Spleen (tissue), 11 donors: Measurements from ENCODE around the gene WAPL. TPM values are rescaled to one million over a fixed set of nuclear protein-coding genes. Genes with fewer than 3 reads are reported as not detected.

Experiments used
- DNase-seq: peaks from one replicate; pipeline ENCODE4 v3.0.0-alpha.2; 2020
- H3K27ac ChIP-seq, 8 donors: fragments of 200-600 bp; sonication (generic) in 7 of 8; 1 replicate in 4 of 8; 2 replicates in 4 of 8; pipeline versions ENCODE4 v1.5.0 to v1.8.0; 2016 to 2021; ENCODE audit warnings: inconsistent platforms in 4 of 8, mild to moderate bottlenecking in 4 of 8, moderate library complexity in 1 of 8
- H3K27me3 ChIP-seq, 7 donors: fragments of 200-600 bp; sonication (generic) in 6 of 7; replicated peaks in 1 of 7; 1 replicate in 4 of 7; 2 replicates in 3 of 7; pipeline versions ENCODE4 v1.5.0 to v1.8.0; 2016 to 2021; ENCODE audit warnings: inconsistent platforms in 3 of 7, mild to moderate bottlenecking in 1 of 7
- H3K36me3 ChIP-seq, 6 donors: fragments of 200-600 bp; sonication (generic) in 5 of 6; 1 replicate in 4 of 6; 2 replicates in 2 of 6; pipeline versions ENCODE4 v1.5.0 to v1.8.0; 2016 to 2021; ENCODE audit warnings: inconsistent platforms in 2 of 6
- H3K4me1 ChIP-seq, 6 donors: fragments of 200-600 bp; sonication (generic) in 5 of 6; 1 replicate in 3 of 6; 2 replicates in 3 of 6; pipeline versions ENCODE4 v1.5.0 to v1.8.0; 2016 to 2021; ENCODE audit warnings: inconsistent platforms in 3 of 6
- H3K4me3 ChIP-seq, 8 donors: fragments of 200-600 bp; sonication (generic) in 7 of 8; 1 replicate in 4 of 8; 2 replicates in 4 of 8; pipeline versions ENCODE4 v1.5.0 to v1.8.0; 2016 to 2021; ENCODE audit warnings: inconsistent platforms in 4 of 8, mild to moderate bottlenecking in 4 of 8, moderate library complexity in 2 of 8
- H3K9me3 ChIP-seq, 8 donors: fragments of 200-600 bp; sonication (generic) in 7 of 8; 1 replicate in 4 of 8; 2 replicates in 4 of 8; pipeline versions ENCODE4 v1.5.0 to v1.8.0; 2016 to 2021; ENCODE audit warnings: inconsistent platforms in 4 of 8
- POLR2A ChIP-seq, 3 donors: fragments of 450-650 bp; IDR thresholded peaks; one replicate each; pipeline ENCODE4 v1.5.1; 2017; ENCODE audit warnings: antibody characterized with exemption in 3 of 3, mild to moderate bottlenecking in 1 of 3
- POLR2AphosphoS5 ChIP-seq, 3 donors: sonication (generic); formaldehyde crosslinking; IDR thresholded peaks; one replicate each; pipeline ENCODE4 v1.5.1; 2017; ENCODE audit warnings: antibody characterized with exemption in 3 of 3
- WGBS, 5 donors: extraction: QIAGEN DNeasy Blood & Tissue Kit in 3 of 5; methylation state at CpG; one replicate each; pipeline versions ENCODE4 v1.1.5 to v1.1.7; 2013 to 2018; 5-methylcytosine and 5-hydroxymethylcytosine counted together
- intact Hi-C: fragments of 100-400 bp; cut with DNase I; formaldehyde crosslinking; loops from one replicate; pipeline ENCODE4 v1.15.0; 2023; ENCODE audit warnings: low total_unique reads
- polyA plus RNA-seq, 3 donors: library from polyadenylated mRNA; stranded (reverse); fragments of 200-250 nt; gene quantifications; one replicate each; pipeline ENCODE4 v1.2.1, GENCODE V29; 2013
- small RNA-seq, 4 donors: library from RNA; depleted of rRNA; stranded (forward); fragments of <200 nt; gene quantifications; one replicate each; pipeline ENCODE3, GENCODE V24; 2016
- total RNA-seq, 7 donors: library from RNA; depleted of rRNA in 3 of 7; stranded (reverse); fragments of >200 nt in 3 of 7; fragmentation: NEBNext Ultra II Directional in 4 of 7; extraction: Animal tissue kit (Norgen Biotek cat#: 25700) in 4 of 7; gene quantifications; one replicate each; pipeline versions ENCODE4 v1.1.0 to v1.2.1, GENCODE V29; 2016 to 2021
- TF ChIP-seq, protein P1 (sequence below), 11 experiments: fragments of 200-600 bp in 7 of 11; fragments of 450-650 bp in 4 of 11; sonication (generic) in 4 of 11; IDR thresholded peaks in 8 of 11; conservative IDR thresholded peaks in 3 of 11; 1 replicate in 7 of 11; 2 replicates in 4 of 11; pipeline versions ENCODE4 v1.4.0 to v1.8.0; 2016 to 2021; ENCODE audit warnings: antibody characterized with exemption in 11 of 11, inconsistent platforms in 4 of 11, mild to moderate bottlenecking in 1 of 11
- donor health status: healthy with polysubstance abuse.
- donor health status: DM: no; HTN: no; CAD: no; lungs with moderate emphysema.
- donor health status: DM: no; HTN: no; CAD: no.
- donor health status: Bipolar disorder and iron deficiency.
- donor health status: healthy.
- donor health status: DM: no; HTN: no; CAD: no.
- donor health status: DM: yes; HTN: yes; CAD: no.

WAPL gene
- total and polyA plus RNA-seq, 10 donors, result 13.6 to 59.1 (median 43.0) TPM

DNA sequence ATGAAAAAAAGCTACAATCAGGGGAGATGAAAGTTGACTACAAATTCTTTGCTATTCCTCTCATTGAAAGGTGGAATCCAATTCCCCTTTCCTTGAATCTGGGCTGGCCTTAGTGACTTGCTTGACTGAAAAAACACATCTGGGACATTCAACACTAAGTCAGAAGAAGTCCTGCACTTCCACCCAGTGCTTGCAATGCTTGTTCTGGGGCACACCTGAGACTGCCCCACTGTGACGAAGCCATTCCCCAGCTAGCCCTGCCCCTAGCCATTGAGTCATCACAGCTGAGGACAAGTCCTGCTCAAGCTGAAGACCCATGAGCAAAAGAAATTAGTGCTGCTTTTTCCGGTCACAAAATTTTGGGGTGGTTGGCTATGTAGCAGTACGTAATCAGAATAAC lies 135.8 kb downstream of the WAPL start:
- DNase-seq, result no peak
- TF ChIP-seq POLR2AphosphoS5 (IDR thresholded peaks at IDR 0.05) (no peak), POLR2A (IDR thresholded peaks at IDR 0.05) (no peak)
- TF ChIP-seq, protein P1, sequence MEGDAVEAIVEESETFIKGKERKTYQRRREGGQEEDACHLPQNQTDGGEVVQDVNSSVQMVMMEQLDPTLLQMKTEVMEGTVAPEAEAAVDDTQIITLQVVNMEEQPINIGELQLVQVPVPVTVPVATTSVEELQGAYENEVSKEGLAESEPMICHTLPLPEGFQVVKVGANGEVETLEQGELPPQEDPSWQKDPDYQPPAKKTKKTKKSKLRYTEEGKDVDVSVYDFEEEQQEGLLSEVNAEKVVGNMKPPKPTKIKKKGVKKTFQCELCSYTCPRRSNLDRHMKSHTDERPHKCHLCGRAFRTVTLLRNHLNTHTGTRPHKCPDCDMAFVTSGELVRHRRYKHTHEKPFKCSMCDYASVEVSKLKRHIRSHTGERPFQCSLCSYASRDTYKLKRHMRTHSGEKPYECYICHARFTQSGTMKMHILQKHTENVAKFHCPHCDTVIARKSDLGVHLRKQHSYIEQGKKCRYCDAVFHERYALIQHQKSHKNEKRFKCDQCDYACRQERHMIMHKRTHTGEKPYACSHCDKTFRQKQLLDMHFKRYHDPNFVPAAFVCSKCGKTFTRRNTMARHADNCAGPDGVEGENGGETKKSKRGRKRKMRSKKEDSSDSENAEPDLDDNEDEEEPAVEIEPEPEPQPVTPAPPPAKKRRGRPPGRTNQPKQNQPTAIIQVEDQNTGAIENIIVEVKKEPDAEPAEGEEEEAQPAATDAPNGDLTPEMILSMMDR (IDR thresholded peaks at IDR 0.05 in 8 of 11, conservative IDR thresholded peaks at IDR 0.05 in 3 of 11), result no peak
- Histone ChIP-seq H3K4me3 (no peak overlapping the region), H3K27ac (no peak overlapping the region), H3K4me1 (peaks cover 0 to 12% (median 8%) of the 10 kb centered on the region in 6 donors), H3K27me3 (peaks cover 0 to 82% (median 34%) of the 10 kb centered on the region in 7 donors), H3K36me3 (no peaks in the 10 kb centered on the region), H3K9me3 (no peaks in the 10 kb centered on the region)
- WGBS, 5 donors, result 80 to 96% (median 91%) methylated on average over 3 of the region's 3 CpGs
- intact Hi-C loops, result no loop called here

Small RNA genes within 50 kb of the gene (small RNA-seq; reads per million reads assigned to genes)
- 0 reads per million in 4 donors for gene RNU6-780P

Other genes with a start within 250 kb of the WAPL start
- gene GRID1, start 155.0 kb downstream of the WAPL start, total RNA-seq, result under 1 TPM in 4 of 7 donors, not detected in 3; 0.10 to 0.42 (median 0.17) TPM
- gene GRID1, start 155.0 kb downstream of the WAPL start, polyA plus RNA-seq, result under 1 TPM in 2 of 3 donors, not detected in 1; 0.06 to 0.18 TPM
- not detected for gene OPN4, start 132.8 kb upstream of the WAPL start, total RNA-seq
- not detected for gene OPN4, start 132.8 kb upstream of the WAPL start, polyA plus RNA-seq
- gene LDB3, start 146.7 kb upstream of the WAPL start, total RNA-seq, result under 1 TPM in 5 of 7 donors, not detected in 2; 0.14 to 0.63 (median 0.43) TPM
- gene LDB3, start 146.7 kb upstream of the WAPL start, polyA plus RNA-seq, result 1 to 10 TPM in 1 of 3 donors, under 1 TPM in 2; 0.23 to 1.2 (median 0.30) TPM
- 10 to 100 TPM in 5 of 7 donors, 1 to 10 TPM in 2; 8.3 to 17.9 (median 12.4) TPM for gene BMPR1A, start 234.8 kb upstream of the WAPL start, total RNA-seq
- 1 to 10 TPM; 1.3 to 2.6 (median 1.8) TPM for gene BMPR1A, start 234.8 kb upstream of the WAPL start, polyA plus RNA-seq